ENCODE results near the gene CISD3. TPM values are rescaled to one million over a fixed set of nuclear protein-coding genes. Genes with fewer than 3 reads are reported as not detected.

Gene CISD3
- total and polyA plus RNA-seq, 5 donors = 43.7 to 78.1 (median 71.1) TPM

GRCh38 chr17:38738686-38739085 lies 8.5 kb downstream of the CISD3 start:
- ATAC-seq (no peak), DNase-seq (peak in 1 of 3 donors; percentile 40)
- Histone ChIP-seq H3K4me3 (ENCODE audit: low read length) (no peak overlapping the region), H3K27me3 (ENCODE audit: control insufficient read depth, insufficient read depth) (no peaks in the 10 kb centered on the region), H3K4me1 (ENCODE audit: control insufficient read depth, insufficient read depth, low read length) (peaks cover 14% of the 10 kb centered on the region), H3K9me3 (ENCODE audit: control insufficient read depth, low read length) (no peaks in the 10 kb centered on the region), H3K27ac (ENCODE audit: low read length) (no peak overlapping the region)
- intact Hi-C loops (cut with DNase I) = loop anchor here in 2 of 4 donors (5.0 to 10.0 kb wide), 3 partner anchors 36 to 64 kb away; partner anchors contain the start of gene EPOP (in 1 of the 2)
- 93% methylated on average over 16 of the region's 16 CpGs for WGBS

GRCh38 chr17:38739305-38739704 lies 9.2 kb downstream of the CISD3 start:
- 87% methylated on average over 14 of the region's 14 CpGs for WGBS
- H3K4me3 ChIP-seq (ENCODE audit: low read length) = no peak overlapping the region
- DNase-seq (peak in 1 of 3 donors; percentile 44), ATAC-seq (no peak)
- peaks cover 17% of the 10 kb centered on the region for H3K4me1 ChIP-seq (ENCODE audit: control insufficient read depth, insufficient read depth, low read length)
- no peak overlapping the region for H3K27ac ChIP-seq (ENCODE audit: low read length)
- H3K9me3 ChIP-seq (ENCODE audit: control insufficient read depth, low read length) = no peaks in the 10 kb centered on the region
- H3K27me3 ChIP-seq (ENCODE audit: control insufficient read depth, insufficient read depth) = no peaks in the 10 kb centered on the region
- intact Hi-C loops (cut with DNase I) = loop anchor here in 2 of 4 donors (5.0 to 10.0 kb wide), 3 partner anchors 37 to 65 kb away; partner anchors contain the start of gene EPOP (in 1 of the 2)

- no peaks in the 10 kb centered on the region for H3K9me3 ChIP-seq (ENCODE audit: control insufficient read depth, low read length)
- WGBS = 86% methylated on average over 19 of the region's 19 CpGs
- ATAC-seq = no peak
- intact Hi-C loops (cut with DNase I) = loop anchor here in 1 of 4 donors (5.0 kb wide), 1 partner anchor 38 kb away; no protein-coding TSS in a partner anchor
- H3K4me1 ChIP-seq (ENCODE audit: control insufficient read depth, insufficient read depth, low read length) = peaks cover 17% of the 10 kb centered on the region
- no peak overlapping the region for H3K27ac ChIP-seq (ENCODE audit: low read length)
- peak; percentile 16 to 62 (median 35) for DNase-seq
- no peak overlapping the region for H3K4me3 ChIP-seq (ENCODE audit: low read length)
- H3K27me3 ChIP-seq (ENCODE audit: control insufficient read depth, insufficient read depth) = no peaks in the 10 kb centered on the region
These were observed 9.9 kb downstream of the CISD3 start for GRCh38 chr17:38740044-38740443.

GRCh38 chr17:38740806-38741205 lies 10.7 kb downstream of the CISD3 start:
- Histone ChIP-seq H3K27me3 (ENCODE audit: control insufficient read depth, insufficient read depth) (no peaks in the 10 kb centered on the region), H3K27ac (ENCODE audit: low read length) (peak overlapping the region; percentile 13), H3K4me1 (ENCODE audit: control insufficient read depth, insufficient read depth, low read length) (peaks cover 17% of the 10 kb centered on the region), H3K9me3 (ENCODE audit: control insufficient read depth, low read length) (no peaks in the 10 kb centered on the region), H3K4me3 (ENCODE audit: low read length) (no peak overlapping the region)
- ATAC-seq (no peak), DNase-seq (peak in 2 of 3 donors; percentile 7 to 9)
- intact Hi-C loops (cut with DNase I) = loop anchor here in 1 of 4 donors (5.0 kb wide), 1 partner anchor 39 kb away; no protein-coding TSS in a partner anchor
- 64% methylated on average over 4 of the region's 4 CpGs for WGBS

GRCh38 chr17:38741461-38741860 lies 11.3 kb downstream of the CISD3 start:
- no peak overlapping the region for H3K4me3 ChIP-seq (ENCODE audit: low read length)
- no peaks in the 10 kb centered on the region for H3K9me3 ChIP-seq (ENCODE audit: control insufficient read depth, low read length)
- WGBS = 50% methylated on average over 5 of the region's 5 CpGs
- no peaks in the 10 kb centered on the region for H3K27me3 ChIP-seq (ENCODE audit: control insufficient read depth, insufficient read depth)
- DNase-seq (peak; percentile 7 to 35 (median 19)), ATAC-seq (peak in 1 of 2 donors; percentile 1)
- intact Hi-C loops (cut with DNase I) = loop anchor here in 1 of 4 donors (5.0 kb wide), 1 partner anchor 39 kb away; no protein-coding TSS in a partner anchor
- peaks cover 17% of the 10 kb centered on the region for H3K4me1 ChIP-seq (ENCODE audit: control insufficient read depth, insufficient read depth, low read length)
- H3K27ac ChIP-seq (ENCODE audit: low read length) = peak overlapping the region; percentile 93

- H3K27me3 ChIP-seq (ENCODE audit: control insufficient read depth, insufficient read depth) = no peaks in the 10 kb centered on the region
- ATAC-seq = peak; percentile 45 to 46
- H3K27ac ChIP-seq (ENCODE audit: low read length) = peak overlapping the region; percentile 93
- DNase-seq = peak; percentile 53 to 84 (median 65)
- intact Hi-C loops (cut with DNase I) = loop anchor here in 1 of 4 donors (5.0 kb wide), 1 partner anchor 40 kb away; no protein-coding TSS in a partner anchor
- WGBS = 25% methylated on average over 7 of the region's 7 CpGs
- no peaks in the 10 kb centered on the region for H3K9me3 ChIP-seq (ENCODE audit: control insufficient read depth, low read length)
- no peak overlapping the region for H3K4me3 ChIP-seq (ENCODE audit: low read length)
- H3K4me1 ChIP-seq (ENCODE audit: control insufficient read depth, insufficient read depth, low read length) = peaks cover 17% of the 10 kb centered on the region
These were observed 11.8 kb downstream of the CISD3 start for GRCh38 chr17:38741921-38742410.

- no peaks in the 10 kb centered on the region for H3K9me3 ChIP-seq (ENCODE audit: control insufficient read depth, low read length)
- 28% methylated on average over 22 of the region's 22 CpGs for WGBS
- peak; percentile 58 to 62 for ATAC-seq
- peaks cover 17% of the 10 kb centered on the region for H3K4me1 ChIP-seq (ENCODE audit: control insufficient read depth, insufficient read depth, low read length)
- DNase-seq = peak; percentile 45 to 69 (median 67)
- peak overlapping the region; percentile 93 for H3K27ac ChIP-seq (ENCODE audit: low read length)
- H3K27me3 ChIP-seq (ENCODE audit: control insufficient read depth, insufficient read depth) = no peaks in the 10 kb centered on the region
- intact Hi-C loops (cut with DNase I) = loop anchor here in 1 of 4 donors (5.0 kb wide), 1 partner anchor 40 kb away; no protein-coding TSS in a partner anchor
- H3K4me3 ChIP-seq (ENCODE audit: low read length) = no peak overlapping the region
These were observed 12.5 kb downstream of the CISD3 start for GRCh38 chr17:38742411-38743308.

- DNase-seq = peak; percentile 6 to 44 (median 37)
- peaks cover 17% of the 10 kb centered on the region for H3K4me1 ChIP-seq (ENCODE audit: control insufficient read depth, insufficient read depth, low read length)
- no peak overlapping the region for H3K4me3 ChIP-seq (ENCODE audit: low read length)
- no peaks in the 10 kb centered on the region for H3K9me3 ChIP-seq (ENCODE audit: control insufficient read depth, low read length)
- intact Hi-C loops (cut with DNase I) = loop anchor here in 1 of 4 donors (5.0 kb wide), 1 partner anchor 41 kb away; no protein-coding TSS in a partner anchor
- peak overlapping the region; percentile 12 for H3K27ac ChIP-seq (ENCODE audit: low read length)
- no peaks in the 10 kb centered on the region for H3K27me3 ChIP-seq (ENCODE audit: control insufficient read depth, insufficient read depth)
- ATAC-seq = no peak
- 70% methylated on average over 4 of the region's 4 CpGs for WGBS
These were observed 13.5 kb downstream of the CISD3 start for GRCh38 chr17:38743556-38744171.

GRCh38 chr17:38745545-38745944 lies 15.4 kb downstream of the CISD3 start:
- ATAC-seq (no peak), DNase-seq (peak; percentile 49 to 75 (median 62))
- Histone ChIP-seq H3K4me3 (ENCODE audit: low read length) (no peak overlapping the region), H3K27me3 (ENCODE audit: control insufficient read depth, insufficient read depth) (no peaks in the 10 kb centered on the region), H3K9me3 (ENCODE audit: control insufficient read depth, low read length) (no peaks in the 10 kb centered on the region), H3K27ac (ENCODE audit: low read length) (no peak overlapping the region), H3K4me1 (ENCODE audit: control insufficient read depth, insufficient read depth, low read length) (peaks cover 17% of the 10 kb centered on the region)
- 39% methylated on average over 4 of the region's 4 CpGs for WGBS
- intact Hi-C loops (cut with DNase I) = no loop called here

- H3K9me3 ChIP-seq (ENCODE audit: control insufficient read depth, low read length) = no peaks in the 10 kb centered on the region
- H3K27ac ChIP-seq (ENCODE audit: low read length) = no peak overlapping the region
- peak; percentile 18 to 50 (median 42) for DNase-seq
- peaks cover 19% of the 10 kb centered on the region for H3K4me1 ChIP-seq (ENCODE audit: control insufficient read depth, insufficient read depth, low read length)
- H3K27me3 ChIP-seq (ENCODE audit: control insufficient read depth, insufficient read depth) = no peaks in the 10 kb centered on the region
- WGBS = 43% methylated on average over 8 of the region's 8 CpGs
- intact Hi-C loops (cut with DNase I) = no loop called here
- peak overlapping the region; percentile 85 for H3K4me3 ChIP-seq (ENCODE audit: low read length)
- no peak for ATAC-seq
These were observed 16.1 kb downstream of the CISD3 start for GRCh38 chr17:38746004-38746848.

Measured in right cardiac atrium (tissue), 5 donors.